Stomach smooth muscle (tissue), 2 donors: Measurements from ENCODE around the gene CTNNA2.

Experiments used
- H3K27ac ChIP-seq: one replicate; pipeline ENCODE4 v1.7.0; 2013; ENCODE audit warnings: mild to moderate bottlenecking, low read length, inconsistent platforms
- H3K27me3 ChIP-seq, 2 donors: one replicate each; pipeline ENCODE4 v1.7.0; 2013; ENCODE audit warnings: low read length in 2 of 2; ENCODE audit not compliant: insufficient read depth in 2 of 2, control insufficient read depth in 1 of 2
- H3K36me3 ChIP-seq, 2 donors: one replicate each; pipeline ENCODE4 v1.7.0; 2013; ENCODE audit warnings: low read length in 2 of 2; ENCODE audit not compliant: control insufficient read depth in 2 of 2, insufficient read depth in 2 of 2
- H3K4me1 ChIP-seq: one replicate; pipeline ENCODE4 v1.7.0; 2013; ENCODE audit warnings: low read length; ENCODE audit not compliant: control insufficient read depth, insufficient read depth
- H3K4me3 ChIP-seq, 2 donors: one replicate each; pipeline ENCODE4 v1.7.0; 2013; ENCODE audit warnings: low read length in 2 of 2
- H3K9ac ChIP-seq, 2 donors: one replicate each; pipeline ENCODE4 v1.7.0; 2013; ENCODE audit warnings: low read length in 2 of 2, mild to moderate bottlenecking in 1 of 2
- H3K9me3 ChIP-seq, 2 donors: one replicate each; pipeline ENCODE4 v1.7.0; 2013; ENCODE audit warnings: low read length in 2 of 2; ENCODE audit not compliant: control insufficient read depth in 2 of 2
- donor health status: healthy.
- donor health status: Pancreatic carcinoma.

Gene CTNNA2

GRCh38 chr2:80454628-80455027 lies 941.8 kb downstream of the CTNNA2 start:
- Histone ChIP-seq H3K9ac (no peak overlapping the region), H3K9me3 (no peaks in the 10 kb centered on the region), H3K4me3 (no peak overlapping the region), H3K4me1 (no peaks in the 10 kb centered on the region), H3K36me3 (no peaks in the 10 kb centered on the region), H3K27me3 (no peaks in the 10 kb centered on the region), H3K27ac (no peak overlapping the region)

GRCh38 chr2:80459028-80459427 lies 946.2 kb downstream of the CTNNA2 start:
- H3K9ac ChIP-seq = no peak overlapping the region
- no peak overlapping the region for H3K4me3 ChIP-seq
- no peaks in the 10 kb centered on the region for H3K27me3 ChIP-seq
- H3K36me3 ChIP-seq = no peaks in the 10 kb centered on the region
- no peaks in the 10 kb centered on the region for H3K4me1 ChIP-seq
- no peaks in the 10 kb centered on the region for H3K9me3 ChIP-seq
- no peak overlapping the region for H3K27ac ChIP-seq

DNA sequence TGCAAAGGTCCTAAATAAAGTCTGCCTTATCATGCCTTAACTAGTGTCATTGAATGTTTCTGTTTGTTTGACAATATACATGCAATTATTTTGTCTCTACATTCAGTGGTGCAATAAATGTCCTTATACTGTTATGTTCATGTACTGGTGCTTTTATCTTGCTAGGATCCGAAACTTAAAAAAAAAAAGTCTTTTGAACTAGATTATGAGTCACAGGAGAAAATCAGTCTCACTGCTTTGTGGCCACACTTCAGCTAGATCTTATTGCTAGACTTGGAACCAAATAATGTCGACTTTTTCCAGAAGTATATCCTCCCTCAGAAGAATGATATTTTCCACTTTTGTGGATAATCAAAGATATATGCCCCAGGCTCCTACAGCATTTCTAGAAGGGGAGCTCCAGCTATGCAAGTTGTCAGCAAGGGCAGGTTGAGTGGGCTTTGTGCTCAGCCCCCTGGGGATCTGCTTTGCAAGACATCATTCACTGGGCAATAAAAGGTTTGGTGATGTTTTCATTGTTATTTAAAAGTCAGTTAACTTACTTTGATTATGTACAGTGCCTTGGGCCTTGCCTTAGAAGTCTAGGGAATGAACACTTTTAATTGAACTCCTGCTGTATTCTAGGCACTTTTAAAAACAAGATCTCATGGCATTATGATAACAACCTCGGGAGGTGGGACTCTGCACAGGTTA lies 948.8 kb downstream of the CTNNA2 start:
- H3K9me3 ChIP-seq = no peaks in the 10 kb centered on the region
- H3K9ac ChIP-seq = no peak overlapping the region
- H3K27ac ChIP-seq = no peak overlapping the region
- no peaks in the 10 kb centered on the region for H3K27me3 ChIP-seq
- no peaks in the 10 kb centered on the region for H3K36me3 ChIP-seq
- H3K4me3 ChIP-seq = no peak overlapping the region
- H3K4me1 ChIP-seq = no peaks in the 10 kb centered on the region

DNA sequence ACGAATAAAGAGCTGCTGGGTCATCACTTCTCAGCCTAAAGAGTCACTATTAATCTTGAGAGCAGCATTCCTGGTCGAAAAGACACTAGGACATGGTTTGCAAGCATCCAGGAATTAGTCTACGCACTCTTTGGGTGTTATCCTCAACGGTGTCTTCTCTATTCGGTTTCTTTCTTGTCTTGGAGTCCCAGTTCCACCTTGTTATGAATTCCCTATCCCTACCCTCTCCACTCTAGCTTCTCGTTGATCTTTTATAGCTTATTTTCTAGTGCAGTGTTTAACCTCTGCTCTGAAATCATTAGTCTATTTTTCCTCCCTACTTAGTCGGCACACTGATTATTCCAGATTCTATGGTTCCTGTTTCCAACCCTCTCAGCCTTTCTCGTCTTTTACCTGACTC lies 949.8 kb downstream of the CTNNA2 start:
- H3K27me3 ChIP-seq = no peaks in the 10 kb centered on the region
- no peak overlapping the region for H3K4me3 ChIP-seq

DNA sequence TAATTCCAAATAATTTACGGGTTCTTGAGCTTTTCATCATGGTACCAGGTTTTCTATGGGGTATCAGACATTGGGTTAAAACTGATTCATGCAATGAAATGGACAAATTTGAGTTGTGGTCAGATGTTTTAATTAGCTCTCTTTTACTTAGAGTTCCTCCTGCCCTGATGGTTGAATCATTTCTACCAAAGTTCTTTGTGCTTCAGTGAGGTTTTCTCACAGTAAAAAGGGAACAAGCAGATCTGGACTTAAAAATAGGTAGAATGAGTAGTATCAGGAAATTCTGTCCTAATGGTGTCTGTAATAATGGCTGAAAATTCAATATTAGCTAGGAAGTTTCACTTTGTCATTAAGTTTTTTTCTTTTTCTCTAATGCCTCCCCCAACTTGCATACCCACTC lies 951.4 kb downstream of the CTNNA2 start:
- H3K27ac ChIP-seq = no peak overlapping the region
- no peaks in the 10 kb centered on the region for H3K9me3 ChIP-seq
- H3K36me3 ChIP-seq = no peaks in the 10 kb centered on the region
- H3K9ac ChIP-seq = no peak overlapping the region
- no peaks in the 10 kb centered on the region for H3K27me3 ChIP-seq
- H3K4me1 ChIP-seq = no peaks in the 10 kb centered on the region
- no peak overlapping the region for H3K4me3 ChIP-seq

More for the DNA sequence above, 949.8 kb downstream of the CTNNA2 start:
- Histone ChIP-seq H3K27ac (no peak overlapping the region), H3K9me3 (no peaks in the 10 kb centered on the region), H3K9ac (no peak overlapping the region), H3K4me1 (no peaks in the 10 kb centered on the region), H3K36me3 (no peaks in the 10 kb centered on the region)

DNA sequence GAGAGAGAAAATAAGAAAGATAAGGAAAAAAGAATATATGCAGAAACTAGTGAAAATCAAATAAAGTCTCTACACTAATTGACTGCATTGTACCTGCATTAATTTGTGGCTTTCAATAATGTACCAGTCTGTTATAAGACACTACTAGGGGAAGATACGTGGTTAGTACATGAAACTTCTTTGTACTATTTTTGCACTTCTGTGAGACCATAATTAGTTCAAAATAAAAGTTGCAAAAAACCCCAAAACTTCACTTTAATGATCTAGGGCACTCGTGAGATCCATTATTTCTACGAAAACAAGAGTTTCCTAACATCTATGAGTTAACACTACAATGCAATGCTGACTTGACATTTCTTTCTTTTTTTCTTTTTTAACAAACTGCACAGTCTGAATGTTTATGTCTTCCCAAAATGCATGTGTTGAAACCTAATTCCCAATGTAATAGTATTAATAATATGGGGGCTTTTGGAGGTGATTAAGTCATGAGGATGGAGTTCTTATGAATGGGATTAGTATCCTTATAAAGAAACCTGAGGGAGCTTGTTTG lies 954.5 kb downstream of the CTNNA2 start:
- H3K4me3 ChIP-seq = no peak overlapping the region
- no peak overlapping the region for H3K27ac ChIP-seq
- no peaks in the 10 kb centered on the region for H3K4me1 ChIP-seq
- no peak overlapping the region for H3K9ac ChIP-seq
- no peaks in the 10 kb centered on the region for H3K36me3 ChIP-seq
- no peaks in the 10 kb centered on the region for H3K27me3 ChIP-seq
- H3K9me3 ChIP-seq = no peaks in the 10 kb centered on the region

GRCh38 chr2:80469428-80469827 lies 956.6 kb downstream of the CTNNA2 start:
- no peak overlapping the region for H3K4me3 ChIP-seq
- no peaks in the 10 kb centered on the region for H3K27me3 ChIP-seq
- H3K9ac ChIP-seq = no peak overlapping the region
- H3K27ac ChIP-seq = no peak overlapping the region
- H3K4me1 ChIP-seq = no peaks in the 10 kb centered on the region
- no peaks in the 10 kb centered on the region for H3K36me3 ChIP-seq
- H3K9me3 ChIP-seq = no peaks in the 10 kb centered on the region

DNA sequence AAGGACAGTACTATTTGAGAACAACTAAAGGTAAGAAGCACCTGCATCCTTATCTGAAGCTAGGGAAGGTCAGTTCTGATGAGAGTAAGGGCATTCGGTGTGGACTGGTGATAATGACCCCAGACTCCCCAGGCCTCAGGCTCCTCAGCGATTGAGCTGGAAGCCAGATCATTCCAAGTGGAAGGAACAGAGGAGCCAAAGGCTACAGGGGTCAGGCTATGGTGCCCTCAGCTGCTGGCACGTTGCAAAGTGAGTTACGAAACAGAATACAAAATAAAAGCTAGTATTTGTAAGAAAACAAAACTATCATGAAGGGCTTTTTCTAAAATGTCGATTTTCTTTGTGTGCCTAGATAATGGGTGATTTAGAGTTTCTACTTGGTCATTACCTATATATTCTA lies 960.2 kb downstream of the CTNNA2 start:
- Histone ChIP-seq H3K9ac (no peak overlapping the region), H3K4me3 (no peak overlapping the region), H3K9me3 (no peaks in the 10 kb centered on the region), H3K27ac (no peak overlapping the region), H3K36me3 (no peaks in the 10 kb centered on the region), H3K4me1 (no peaks in the 10 kb centered on the region), H3K27me3 (no peaks in the 10 kb centered on the region)

DNA sequence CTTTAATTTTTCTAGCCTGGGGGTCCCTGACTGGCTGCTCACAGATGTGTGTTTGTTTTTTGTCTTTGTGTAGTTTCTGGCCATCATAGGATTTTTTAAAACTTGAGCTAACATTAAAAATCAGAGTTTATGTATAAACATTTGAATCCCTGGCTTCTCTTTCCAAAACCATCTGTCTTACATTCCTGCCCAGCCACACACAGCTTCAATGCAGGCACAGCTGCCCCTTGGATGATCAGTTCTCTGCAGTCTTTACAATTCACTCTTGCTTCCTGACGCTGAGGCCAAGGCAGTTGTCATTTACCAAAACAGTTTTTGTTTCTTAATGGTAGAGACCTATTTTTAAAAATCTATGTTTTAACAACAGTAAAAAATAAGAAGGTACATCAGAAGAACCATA lies 960.9 kb downstream of the CTNNA2 start:
- Histone ChIP-seq H3K27ac (no peak overlapping the region), H3K9ac (no peak overlapping the region), H3K4me1 (no peaks in the 10 kb centered on the region), H3K36me3 (no peaks in the 10 kb centered on the region), H3K4me3 (no peak overlapping the region), H3K27me3 (no peaks in the 10 kb centered on the region), H3K9me3 (no peaks in the 10 kb centered on the region)

GRCh38 chr2:80475970-80476369 lies 963.1 kb downstream of the CTNNA2 start:
- no peak overlapping the region for H3K9ac ChIP-seq
- H3K4me3 ChIP-seq = no peak overlapping the region
- H3K27me3 ChIP-seq = no peaks in the 10 kb centered on the region
- no peaks in the 10 kb centered on the region for H3K9me3 ChIP-seq
- no peaks in the 10 kb centered on the region for H3K4me1 ChIP-seq
- H3K27ac ChIP-seq = no peak overlapping the region
- H3K36me3 ChIP-seq = no peaks in the 10 kb centered on the region

DNA sequence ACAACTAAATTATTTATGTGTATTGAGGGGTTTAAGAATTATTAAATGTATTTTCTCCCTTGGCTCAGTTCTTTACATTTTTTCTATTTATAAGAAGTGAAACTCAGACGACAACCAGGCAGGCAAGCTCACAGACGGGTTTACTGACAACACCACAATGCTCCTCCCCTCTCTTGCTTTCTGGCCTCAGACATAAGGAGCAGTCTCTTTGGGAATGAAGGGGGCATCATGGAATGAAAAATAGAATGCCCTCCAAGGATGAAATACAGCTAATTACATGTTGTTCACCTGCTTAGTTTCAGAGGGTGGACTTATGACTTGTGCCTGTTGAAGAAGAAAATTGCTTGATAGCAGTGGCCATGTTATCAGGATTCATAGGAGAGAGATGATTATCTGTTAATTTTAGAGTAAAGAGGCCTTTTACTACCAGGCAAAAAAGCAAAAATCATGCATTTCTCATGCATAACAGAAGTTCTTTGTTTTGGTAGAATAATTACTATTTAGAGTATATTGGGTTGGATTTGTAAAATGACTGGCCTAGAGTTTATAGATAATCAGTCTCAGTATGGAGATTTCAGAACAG lies 963.8 kb downstream of the CTNNA2 start:
- no peak overlapping the region for H3K4me3 ChIP-seq
- no peaks in the 10 kb centered on the region for H3K4me1 ChIP-seq
- H3K27me3 ChIP-seq = no peaks in the 10 kb centered on the region
- no peaks in the 10 kb centered on the region for H3K9me3 ChIP-seq
- H3K27ac ChIP-seq = no peak overlapping the region
- no peak overlapping the region for H3K9ac ChIP-seq
- no peaks in the 10 kb centered on the region for H3K36me3 ChIP-seq
